Measurements from ENCODE around the gene C6orf141. TPM values are rescaled to one million over a fixed set of nuclear protein-coding genes. Genes with fewer than 3 reads are reported as not detected.

C6orf141 gene
- total and polyA plus RNA-seq, 2 of the 13 experiments (the other 11 are each of a cell fraction or from before 2014, with no cell fraction given): 0.07 TPM; not detected in 1

DNA sequence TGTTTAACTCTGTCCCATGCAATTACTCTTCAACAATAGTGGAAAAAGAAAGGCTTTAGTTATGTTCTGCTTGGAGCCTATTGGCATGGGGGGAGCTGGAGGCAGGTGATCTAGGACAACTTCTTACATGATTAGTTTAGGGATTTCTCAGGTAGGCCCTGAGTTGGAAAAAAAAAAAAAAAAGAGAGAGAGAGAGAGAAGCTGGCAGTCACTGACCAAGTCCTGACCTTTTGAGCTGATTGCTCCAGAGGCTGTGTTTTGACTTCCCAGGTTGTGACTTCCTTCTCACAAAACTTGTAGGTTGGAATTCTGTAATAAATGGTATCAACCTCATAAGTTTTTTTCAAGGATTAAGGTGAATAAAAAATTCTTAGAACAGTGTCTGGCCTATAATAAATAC lies 7.8 kb downstream of the C6orf141 start:
- no peaks in the 10 kb centered on the region for H3K9me3 ChIP-seq (ENCODE audit: low read length)
- no peak overlapping the region for H3K9ac ChIP-seq (ENCODE audit: insufficient read depth, low read depth, low read length)
- in situ Hi-C loops (cut with HindIII; ENCODE audit: extremely low pct_ligation_motif_present, low pct_unique_long_range_greater_than_20kb): no loop called here
- intact Hi-C loops (cut with micrococcal nuclease; ENCODE audit: unreplicated experiment): no loop called here
- BruUV-seq (replicated peaks): no TSS peak
- H3K36me3 ChIP-seq (replicated peaks in 1 of 2; ENCODE audit: control insufficient read depth in 1 of 2, insufficient read depth in 2 of 2, low read length in 2 of 2): no peaks in the 10 kb centered on the region
- H3K4me1 ChIP-seq (ENCODE audit: insufficient read depth, low read length): peaks cover 41% of the 10 kb centered on the region
- CTCF ChIA-PET (ENCODE audit: low intra/inter-chr PET ratio, low total read pairs): no interaction called here
- POLR2A ChIA-PET: no interaction called here
- FAIRE-seq (no peak), DNase-seq (ENCODE audit: low spot score) (no peak), ATAC-seq (peak; percentile 30; the same call in 1 of the 3 replicates)
- no peaks in the 10 kb centered on the region for H3K79me2 ChIP-seq (ENCODE audit: insufficient read depth, low read length)
- no peak overlapping the region for H3K4me3 ChIP-seq (replicated peaks in 1 of 3; ENCODE audit: insufficient read depth in 1 of 3, low read depth in 2 of 3, low read length in 3 of 3)
- no peak overlapping the region for H3K27ac ChIP-seq (ENCODE audit: extremely low read length, insufficient read depth, low read length)
- no peaks in the 10 kb centered on the region for H3K27me3 ChIP-seq (ENCODE audit: control insufficient read depth in 1 of 2, insufficient read depth in 2 of 2, low read length in 2 of 2)
- H2AFZ ChIP-seq (ENCODE audit: low read length): no peak overlapping the region
- H3K4me2 ChIP-seq (ENCODE audit: low read depth, low read length): no peak overlapping the region
- H4K20me1 ChIP-seq (ENCODE audit: insufficient read depth, low read length): no peaks in the 10 kb centered on the region
- TF ChIP-seq RARA (CRISPR knock-in tag; IDR thresholded peaks at IDR 0.05) (peak; percentile 46; the same call in 1 of the 2 replicates), ZNF230 (CRISPR knock-in tag; IDR thresholded peaks at IDR 0.05) (no peak), ZNF672 (CRISPR knock-in tag; IDR thresholded peaks at IDR 0.05) (no peak), NR2F1 (CRISPR knock-in tag; IDR thresholded peaks at IDR 0.05) (peak in 1 of 2 experiments; percentile 35; a peak in 1 of 4 replicates)
- TF ChIP-seq, protein P1, sequence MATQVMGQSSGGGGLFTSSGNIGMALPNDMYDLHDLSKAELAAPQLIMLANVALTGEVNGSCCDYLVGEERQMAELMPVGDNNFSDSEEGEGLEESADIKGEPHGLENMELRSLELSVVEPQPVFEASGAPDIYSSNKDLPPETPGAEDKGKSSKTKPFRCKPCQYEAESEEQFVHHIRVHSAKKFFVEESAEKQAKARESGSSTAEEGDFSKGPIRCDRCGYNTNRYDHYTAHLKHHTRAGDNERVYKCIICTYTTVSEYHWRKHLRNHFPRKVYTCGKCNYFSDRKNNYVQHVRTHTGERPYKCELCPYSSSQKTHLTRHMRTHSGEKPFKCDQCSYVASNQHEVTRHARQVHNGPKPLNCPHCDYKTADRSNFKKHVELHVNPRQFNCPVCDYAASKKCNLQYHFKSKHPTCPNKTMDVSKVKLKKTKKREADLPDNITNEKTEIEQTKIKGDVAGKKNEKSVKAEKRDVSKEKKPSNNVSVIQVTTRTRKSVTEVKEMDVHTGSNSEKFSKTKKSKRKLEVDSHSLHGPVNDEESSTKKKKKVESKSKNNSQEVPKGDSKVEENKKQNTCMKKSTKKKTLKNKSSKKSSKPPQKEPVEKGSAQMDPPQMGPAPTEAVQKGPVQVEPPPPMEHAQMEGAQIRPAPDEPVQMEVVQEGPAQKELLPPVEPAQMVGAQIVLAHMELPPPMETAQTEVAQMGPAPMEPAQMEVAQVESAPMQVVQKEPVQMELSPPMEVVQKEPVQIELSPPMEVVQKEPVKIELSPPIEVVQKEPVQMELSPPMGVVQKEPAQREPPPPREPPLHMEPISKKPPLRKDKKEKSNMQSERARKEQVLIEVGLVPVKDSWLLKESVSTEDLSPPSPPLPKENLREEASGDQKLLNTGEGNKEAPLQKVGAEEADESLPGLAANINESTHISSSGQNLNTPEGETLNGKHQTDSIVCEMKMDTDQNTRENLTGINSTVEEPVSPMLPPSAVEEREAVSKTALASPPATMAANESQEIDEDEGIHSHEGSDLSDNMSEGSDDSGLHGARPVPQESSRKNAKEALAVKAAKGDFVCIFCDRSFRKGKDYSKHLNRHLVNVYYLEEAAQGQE (IDR thresholded peaks at IDR 0.05; ENCODE audit: borderline replicate concordance in 1 of 2, low read depth in 1 of 2, low read length in 2 of 2): 0 out of 4 replicates have a peak, but pooled peaks of 1 of the 2 experiments have one; percentile 41
- TF ChIP-seq, protein P2, sequence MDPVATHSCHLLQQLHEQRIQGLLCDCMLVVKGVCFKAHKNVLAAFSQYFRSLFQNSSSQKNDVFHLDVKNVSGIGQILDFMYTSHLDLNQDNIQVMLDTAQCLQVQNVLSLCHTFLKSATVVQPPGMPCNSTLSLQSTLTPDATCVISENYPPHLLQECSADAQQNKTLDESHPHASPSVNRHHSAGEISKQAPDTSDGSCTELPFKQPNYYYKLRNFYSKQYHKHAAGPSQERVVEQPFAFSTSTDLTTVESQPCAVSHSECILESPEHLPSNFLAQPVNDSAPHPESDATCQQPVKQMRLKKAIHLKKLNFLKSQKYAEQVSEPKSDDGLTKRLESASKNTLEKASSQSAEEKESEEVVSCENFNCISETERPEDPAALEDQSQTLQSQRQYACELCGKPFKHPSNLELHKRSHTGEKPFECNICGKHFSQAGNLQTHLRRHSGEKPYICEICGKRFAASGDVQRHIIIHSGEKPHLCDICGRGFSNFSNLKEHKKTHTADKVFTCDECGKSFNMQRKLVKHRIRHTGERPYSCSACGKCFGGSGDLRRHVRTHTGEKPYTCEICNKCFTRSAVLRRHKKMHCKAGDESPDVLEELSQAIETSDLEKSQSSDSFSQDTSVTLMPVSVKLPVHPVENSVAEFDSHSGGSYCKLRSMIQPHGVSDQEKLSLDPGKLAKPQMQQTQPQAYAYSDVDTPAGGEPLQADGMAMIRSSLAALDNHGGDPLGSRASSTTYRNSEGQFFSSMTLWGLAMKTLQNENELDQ (CRISPR knock-in tag; IDR thresholded peaks at IDR 0.05; ENCODE audit: borderline replicate concordance): no peak
- TF ChIP-seq, protein P3, sequence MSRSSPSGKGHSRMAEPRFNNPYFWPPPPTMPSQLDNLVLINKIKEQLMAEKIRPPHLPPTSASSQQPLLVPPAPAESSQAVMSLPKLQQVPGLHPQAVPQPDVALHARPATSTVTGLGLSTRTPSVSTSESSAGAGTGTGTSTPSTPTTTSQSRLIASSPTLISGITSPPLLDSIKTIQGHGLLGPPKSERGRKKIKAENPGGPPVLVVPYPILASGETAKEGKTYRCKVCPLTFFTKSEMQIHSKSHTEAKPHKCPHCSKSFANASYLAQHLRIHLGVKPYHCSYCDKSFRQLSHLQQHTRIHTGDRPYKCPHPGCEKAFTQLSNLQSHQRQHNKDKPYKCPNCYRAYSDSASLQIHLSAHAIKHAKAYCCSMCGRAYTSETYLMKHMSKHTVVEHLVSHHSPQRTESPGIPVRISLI (CRISPR knock-in tag; IDR thresholded peaks at IDR 0.05; ENCODE audit: borderline replicate concordance): peak; percentile 81

Measured in HepG2 (cell line).